HG03103 (cell line): ENCODE results near the gene TRMT61A.
"Not testable (repeated sequence)": the region's sequence is repeated elsewhere in the genome, so short reads cannot be mapped to it uniquely, and the experiment has no call there.

ENCODE experiments used
- ATAC-seq: cut with Tn5 transposase; IDR thresholded peaks from one replicate; pipeline ENCODE4 v1.9.1; 2021; ENCODE audit warnings: low read depth; ENCODE audit not compliant: unreplicated experiment

TRMT61A gene

DNA sequence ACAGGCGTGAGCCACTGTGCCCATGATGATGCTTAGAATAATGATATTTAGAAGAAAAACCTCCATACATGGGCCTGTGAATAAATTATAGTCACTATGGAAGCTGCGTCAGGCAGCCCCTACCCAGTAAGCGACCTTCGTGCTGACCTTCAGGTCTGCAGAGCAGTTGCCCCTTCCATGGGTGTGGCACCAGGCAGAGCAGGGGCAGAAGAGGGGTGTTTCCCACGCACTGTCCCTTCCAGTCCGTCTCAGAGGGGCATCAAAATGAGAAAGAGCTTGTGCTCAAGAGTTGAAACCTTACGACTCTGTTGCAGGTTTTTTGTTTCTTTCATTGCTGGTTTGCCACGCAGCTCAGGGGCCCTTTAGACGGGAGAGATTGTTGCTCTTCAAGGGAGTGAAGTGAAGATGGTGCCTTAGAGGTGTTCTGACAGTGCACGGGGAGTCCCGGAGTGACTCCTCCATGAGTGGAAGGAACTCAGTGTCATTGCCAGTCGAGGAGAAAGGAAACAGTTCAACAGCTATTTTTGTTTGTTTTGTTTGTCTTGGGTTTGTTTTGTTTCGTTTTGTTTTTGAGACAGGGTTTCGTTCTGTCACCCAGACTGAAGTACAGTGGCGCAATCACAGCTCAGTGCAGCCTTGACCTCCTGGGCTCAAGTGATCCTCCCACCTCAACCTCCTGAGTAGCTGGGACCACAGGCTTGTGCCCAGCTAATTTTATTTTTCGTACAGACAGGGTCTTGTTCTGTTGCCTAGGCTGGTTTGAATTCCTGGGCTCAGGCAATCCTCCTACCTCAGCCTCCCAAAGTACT, 20.3 kb upstream of the TRMT61A start:
- no peak for ATAC-seq

DNA sequence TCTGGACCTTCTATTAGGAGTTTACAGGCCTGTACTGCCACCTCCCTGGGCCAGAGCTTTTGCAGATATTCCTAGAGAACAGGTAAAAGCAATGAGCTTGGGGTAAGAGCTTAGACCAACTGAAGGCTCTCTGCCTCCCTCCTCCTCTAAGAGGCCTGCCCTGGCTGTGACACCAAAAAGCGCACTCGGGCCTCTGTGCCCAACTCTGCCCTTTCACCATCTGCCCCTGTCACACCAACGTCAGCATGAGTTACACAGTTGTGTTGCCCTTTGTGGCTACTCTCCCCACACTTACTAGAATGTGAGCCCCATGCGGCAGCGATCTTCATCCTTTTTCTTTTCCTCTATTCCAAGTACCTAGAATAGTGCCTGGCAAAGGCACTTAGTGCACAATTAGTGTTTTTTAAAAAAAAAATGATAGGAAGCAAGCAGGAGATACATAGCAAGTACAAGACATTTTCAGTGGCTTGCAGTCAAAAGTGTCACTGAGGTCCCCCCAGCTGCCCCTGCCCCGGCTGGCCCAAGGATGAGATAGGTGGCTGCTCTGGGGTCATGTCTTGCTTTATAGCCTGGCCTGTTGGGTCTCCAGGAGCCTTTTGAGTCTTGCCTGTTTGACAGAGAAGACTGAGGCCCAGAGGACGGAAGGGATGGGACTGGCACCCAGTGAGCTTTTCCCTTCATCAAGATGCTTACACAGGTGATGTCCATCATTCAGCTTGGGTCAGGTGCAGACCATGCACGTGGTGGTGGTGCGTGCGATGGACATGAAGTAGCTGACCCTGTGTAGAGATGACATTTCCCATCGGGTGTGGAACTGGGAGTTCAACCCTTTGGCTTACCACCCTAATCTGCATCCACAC, 18.9 kb upstream of the TRMT61A start:
- no peak for ATAC-seq

DNA sequence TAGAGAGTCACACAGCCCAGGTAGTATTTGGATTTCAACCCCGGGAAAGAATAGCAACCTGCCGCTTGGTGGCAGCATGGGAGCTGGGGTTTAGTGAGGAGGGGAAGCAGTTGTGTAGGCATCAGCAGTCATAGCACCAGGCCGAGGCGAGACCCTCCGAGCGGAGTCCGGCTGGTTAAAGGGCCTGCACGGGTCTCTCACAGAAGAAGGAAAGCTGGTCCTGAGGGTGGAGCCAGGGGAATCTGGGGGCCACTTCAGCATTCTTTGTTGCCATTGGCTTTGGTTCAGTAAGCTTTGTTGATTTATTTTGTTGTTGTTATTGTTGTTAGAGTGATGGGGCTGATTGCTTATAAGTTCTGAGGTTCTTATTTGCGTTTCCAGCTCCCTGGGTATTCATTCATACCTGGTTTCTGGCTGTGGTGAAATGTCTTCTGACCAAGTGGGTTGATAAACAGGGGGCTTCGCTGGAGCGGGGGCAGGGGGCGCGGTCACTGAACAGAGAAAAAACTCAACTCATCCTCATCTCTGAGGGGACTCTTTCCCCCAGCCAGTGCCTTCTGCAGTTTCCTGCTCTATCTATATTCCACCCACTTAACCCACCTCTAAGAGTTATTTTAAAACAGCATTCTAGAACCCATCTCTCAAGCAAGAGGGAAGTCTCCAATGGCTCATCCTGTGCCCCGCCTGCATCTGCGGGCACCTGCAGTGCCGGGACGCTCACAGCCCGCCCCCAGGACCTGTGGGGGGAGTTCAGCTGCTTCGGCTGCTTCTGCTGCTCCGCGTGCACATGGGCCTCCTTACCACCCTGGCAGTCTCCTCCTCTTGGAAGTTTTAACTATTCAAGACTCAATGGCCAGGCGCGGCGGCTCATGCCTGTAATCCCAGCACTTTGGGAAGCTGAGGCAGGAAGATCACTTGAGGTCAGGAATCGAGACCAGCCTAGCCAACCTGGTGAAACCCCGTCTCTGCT, 18.0 kb upstream of the TRMT61A start:
- ATAC-seq, result no peak

DNA sequence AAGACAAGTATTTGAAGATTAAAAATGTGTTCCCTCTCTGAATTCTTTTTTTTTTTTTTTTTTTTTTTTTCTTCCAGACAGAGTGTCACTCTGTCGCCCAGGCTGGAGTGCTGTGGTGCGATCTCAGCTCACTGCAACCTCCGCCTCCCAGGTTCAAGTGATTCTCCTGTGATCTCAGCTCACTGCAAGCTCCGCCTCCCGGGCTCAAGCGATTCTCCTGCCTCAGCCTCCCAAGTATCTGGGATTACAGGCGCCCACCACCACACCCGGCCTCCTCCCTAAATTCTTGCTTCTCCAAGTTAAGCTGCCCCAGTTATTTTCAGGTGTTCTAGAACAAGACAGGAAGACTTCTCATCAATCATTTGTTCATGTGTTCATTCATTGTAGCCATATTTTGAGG, 16.8 kb upstream of the TRMT61A start:
- ATAC-seq, result not testable (repeated sequence)

DNA sequence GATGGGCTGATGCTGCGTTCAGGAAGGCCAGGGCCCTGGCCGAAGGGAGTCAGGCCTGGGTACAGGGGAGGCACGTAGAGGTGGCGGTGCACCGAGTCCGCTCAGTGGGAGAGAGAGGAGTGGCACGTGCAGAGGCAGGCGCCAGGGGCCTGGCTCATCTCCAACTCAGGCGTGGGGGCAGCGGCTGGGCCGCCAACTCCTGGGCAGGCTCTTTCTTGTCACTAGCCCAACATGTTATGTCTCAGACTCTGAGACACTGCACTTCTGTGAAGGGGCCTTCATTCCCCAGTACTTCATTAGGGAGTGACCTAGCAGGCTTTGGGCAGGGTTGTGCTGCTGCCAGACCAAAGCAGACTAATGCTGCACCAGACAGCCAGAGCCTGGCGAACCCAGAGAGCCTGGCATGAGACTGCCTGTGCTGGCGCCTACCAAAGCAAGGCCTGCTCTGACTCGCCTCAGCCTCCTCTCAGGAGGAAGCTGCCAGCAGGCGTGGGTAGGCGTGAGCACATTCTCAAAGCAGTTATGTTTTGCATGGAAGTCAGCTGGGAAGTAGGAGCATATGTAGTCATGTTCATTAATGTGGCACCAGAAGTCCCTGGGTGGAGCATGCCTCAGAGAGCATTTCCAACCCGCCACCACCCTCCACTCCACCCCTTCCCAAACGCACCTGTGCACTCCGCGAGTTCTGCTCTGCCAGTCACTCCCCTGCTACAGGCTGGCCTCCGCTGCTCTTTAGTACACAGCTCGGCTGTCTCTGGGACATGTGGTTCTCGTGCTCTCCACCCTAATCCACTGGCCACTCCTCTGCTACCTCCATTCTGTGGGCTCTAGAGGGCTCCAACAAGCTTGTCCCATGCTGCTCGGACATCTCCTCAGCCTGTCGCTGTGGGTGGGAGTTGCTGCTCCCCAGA, 16.0 kb upstream of the TRMT61A start:
- no peak for ATAC-seq

DNA sequence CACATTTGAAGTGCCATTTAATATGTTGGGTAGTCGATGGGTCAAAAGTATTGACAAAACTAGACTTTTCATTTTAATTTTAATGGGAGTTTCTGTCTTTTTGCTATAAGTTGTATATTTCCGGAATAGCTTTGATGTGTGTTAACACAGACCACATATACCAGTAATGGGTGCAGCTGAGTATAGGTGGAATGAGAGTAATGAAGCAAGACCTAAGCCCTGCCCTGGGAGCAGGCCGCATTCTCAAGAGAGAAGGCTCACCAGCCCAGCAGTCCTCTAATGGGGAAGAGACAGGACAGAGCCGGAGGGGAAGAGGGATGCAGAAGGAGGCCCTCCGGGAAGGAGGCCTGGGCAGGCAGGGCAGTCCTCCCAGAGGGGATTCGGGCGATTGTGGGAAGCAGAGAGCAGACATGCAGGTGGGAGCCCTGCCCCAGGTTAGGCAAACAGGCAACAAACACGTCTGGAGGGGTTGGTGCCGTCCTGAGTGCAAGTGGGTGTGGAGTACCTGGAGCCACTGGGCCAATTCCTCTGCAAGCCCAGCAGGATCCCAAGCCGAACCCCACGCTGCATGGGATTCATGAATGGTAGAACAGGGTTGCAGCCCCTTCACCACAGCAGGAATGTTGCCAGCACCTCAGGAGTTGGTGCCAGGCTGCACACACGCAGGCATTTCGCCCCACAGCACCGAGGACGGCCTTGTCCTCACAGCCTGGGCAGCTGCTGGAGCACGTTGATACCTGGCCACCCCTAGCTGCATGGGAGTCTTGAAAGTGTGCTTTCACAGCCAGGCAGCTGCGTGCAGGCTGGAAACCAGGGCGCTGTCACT, 14.2 kb upstream of the TRMT61A start:
- ATAC-seq, result no peak

DNA sequence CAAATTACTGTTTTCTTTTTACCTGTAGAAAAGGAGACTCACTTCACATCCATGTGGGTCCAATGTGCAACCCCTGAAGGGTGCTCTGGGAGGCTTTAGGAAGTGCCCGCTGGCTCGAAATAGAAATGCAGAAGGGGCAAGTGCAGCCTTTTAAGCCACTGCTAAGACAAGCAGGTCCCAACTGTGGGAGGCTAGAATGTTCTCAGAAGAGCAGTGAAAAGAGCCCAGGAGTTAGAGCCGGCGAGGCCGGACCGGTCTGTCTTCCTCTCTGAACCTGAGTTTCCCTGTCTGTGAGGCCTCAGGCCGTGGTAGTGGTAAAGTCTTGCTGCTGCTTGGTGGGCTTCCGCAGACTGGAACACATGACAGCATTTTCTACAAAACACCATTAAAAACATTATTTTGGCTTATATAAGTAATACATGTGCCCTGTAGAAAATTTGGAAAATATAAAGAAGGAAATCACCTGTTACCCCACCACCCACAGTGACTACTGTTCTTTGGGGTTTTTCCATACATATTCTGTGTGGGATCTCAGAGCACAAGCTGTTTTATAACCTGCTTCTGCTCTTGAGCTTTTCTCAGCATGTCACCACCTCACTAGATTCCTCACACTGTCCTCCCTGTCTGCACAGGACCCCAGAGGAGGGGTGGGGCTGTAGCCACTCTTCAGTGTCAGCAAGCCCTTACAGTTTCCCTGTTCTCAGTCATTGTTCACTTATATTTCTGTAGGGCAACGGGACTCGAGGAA, 12.4 kb upstream of the TRMT61A start:
- ATAC-seq, result no peak

DNA sequence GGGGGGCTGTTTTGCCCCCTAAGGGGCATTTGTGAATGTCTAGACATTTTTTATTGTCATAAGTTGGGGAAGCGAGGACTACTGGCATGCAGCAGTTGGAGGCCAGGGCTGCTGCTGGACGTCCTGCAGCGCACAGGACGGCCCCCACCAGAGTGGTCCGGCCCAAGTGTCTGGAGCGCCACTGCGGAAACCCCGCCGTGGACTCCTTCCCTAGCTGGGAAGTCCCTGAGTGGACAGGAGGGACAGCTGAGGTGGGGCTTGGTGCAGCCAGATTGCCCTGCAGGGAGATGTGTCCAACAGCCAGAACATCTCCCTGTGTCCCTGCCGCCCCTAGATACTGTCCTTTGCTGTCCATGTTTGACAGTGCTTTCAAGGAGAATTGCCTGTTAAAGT, 11.8 kb upstream of the TRMT61A start:
- ATAC-seq, result no peak

DNA sequence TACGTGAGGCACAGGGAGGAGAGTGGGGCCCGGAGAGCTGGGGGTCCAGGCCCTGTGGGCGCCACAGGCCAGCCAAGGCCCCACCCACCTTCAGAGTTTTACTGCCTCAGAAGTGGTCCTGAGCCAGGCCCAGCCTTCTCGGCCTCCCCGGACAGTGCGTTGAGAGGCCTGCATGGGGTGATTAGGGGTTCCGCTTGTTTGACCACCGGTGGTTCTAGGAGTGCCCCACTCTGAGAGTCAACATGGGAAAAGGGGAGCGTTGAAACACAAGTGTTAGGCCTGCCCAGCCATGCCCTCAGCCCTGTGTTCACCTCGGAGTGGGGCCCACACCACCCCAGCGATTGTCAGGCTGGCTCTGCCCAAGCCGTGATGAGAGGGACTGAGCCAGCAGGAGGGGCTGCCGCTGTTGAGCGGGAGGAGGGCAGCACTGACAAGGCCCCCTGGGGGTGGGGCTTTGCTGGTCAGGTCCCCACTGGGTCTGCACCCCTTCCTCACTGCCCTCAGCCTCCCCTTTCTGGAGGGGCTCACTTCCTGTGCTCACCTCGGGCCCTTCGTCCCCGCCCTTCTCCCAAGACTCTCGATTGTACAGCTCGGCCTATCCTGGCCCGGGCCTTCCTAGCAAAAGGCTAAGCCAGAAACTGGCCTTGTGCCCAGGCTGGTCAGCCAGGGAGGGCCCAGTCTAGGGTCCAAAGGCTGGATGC, 11.1 kb upstream of the TRMT61A start:
- ATAC-seq, result no peak

DNA sequence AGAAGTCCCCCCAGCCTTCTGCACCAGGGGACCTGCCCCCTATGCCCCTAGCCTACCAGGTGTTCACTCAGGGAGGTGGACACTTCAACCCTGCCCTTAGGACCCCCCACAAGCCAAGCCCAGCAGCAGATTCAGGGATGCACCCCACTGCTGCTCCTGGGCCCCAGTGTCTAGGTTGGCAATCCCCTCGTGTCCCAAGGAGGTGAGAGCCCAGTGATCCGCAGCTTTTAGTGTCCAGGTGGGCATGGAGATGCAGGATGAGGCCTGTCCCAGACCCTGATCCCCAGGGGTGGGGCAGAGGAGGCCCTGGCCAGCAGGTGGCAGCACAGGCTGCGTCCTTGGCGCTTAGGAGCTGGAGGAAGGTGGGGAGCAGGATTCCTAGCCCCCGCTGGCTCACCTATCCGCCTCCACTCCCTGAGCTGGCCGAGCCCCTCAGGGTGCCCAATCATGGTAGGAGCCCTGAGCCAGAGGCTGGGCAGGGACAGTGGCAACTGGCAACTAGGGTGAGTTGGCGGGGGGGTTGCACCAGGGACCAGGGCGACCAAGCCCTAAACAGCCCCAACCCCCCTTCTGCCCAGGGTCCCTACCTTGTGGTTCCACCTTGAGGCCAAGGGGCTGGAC, 10.5 kb upstream of the TRMT61A start:
- no peak for ATAC-seq

DNA sequence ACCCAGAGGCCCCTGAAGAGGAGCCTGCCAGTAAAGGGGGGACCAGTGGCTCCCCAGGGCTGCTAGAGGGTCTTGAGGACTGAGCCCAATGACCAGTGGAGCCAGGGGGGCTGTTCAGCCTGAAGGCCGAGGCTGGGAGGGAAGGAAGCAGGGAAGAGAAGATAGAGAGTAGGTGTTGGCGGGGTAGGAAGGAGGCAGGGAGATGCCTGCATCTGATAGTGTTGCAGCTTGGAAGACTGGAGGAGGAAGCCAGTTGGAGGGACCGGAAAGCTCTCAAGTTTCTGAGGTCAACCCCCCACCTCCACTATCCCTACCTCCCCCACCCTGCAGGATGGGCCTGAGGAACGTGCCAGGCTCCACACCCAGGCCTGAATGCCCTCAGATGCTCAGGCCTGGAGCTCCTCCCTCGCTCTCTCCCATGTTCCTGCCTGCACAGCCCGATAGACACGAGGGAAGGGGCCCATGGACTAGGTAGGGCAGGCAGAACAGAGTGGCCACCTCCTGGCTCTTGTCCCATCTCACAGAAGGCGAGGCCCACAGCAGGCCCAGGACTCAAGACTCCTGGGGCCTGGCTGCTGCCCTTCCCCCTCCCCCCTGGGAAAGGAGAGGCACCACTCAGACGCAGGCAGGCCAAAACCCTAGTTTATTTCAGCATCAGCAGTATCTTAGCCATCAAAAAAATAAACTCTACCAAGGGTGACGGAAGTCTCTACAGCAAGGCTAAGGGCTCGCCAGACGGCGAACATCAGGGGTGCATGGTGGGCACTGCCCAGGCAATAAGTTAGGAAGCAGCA, 9.8 kb upstream of the TRMT61A start:
- ATAC-seq, result no peak

DNA sequence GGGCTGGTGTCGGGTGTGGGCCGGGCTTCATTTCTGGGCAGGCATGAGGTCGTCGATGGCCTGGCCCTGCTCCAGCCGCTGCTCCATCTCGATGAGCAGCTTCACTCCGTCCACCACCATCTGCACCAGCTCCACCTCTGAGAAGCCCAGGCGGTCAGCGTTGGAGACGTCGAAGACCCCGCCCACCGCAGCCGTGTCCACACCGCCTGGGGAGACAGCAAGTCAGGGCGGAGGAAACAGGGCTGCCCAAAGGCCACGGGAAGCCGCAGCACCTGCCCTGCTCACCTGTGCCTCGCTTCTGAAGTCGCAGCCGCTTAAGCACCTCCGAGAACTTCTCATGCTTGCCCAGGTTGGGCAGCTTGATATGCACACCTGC, 9.2 kb upstream of the TRMT61A start:
- no peak for ATAC-seq

DNA sequence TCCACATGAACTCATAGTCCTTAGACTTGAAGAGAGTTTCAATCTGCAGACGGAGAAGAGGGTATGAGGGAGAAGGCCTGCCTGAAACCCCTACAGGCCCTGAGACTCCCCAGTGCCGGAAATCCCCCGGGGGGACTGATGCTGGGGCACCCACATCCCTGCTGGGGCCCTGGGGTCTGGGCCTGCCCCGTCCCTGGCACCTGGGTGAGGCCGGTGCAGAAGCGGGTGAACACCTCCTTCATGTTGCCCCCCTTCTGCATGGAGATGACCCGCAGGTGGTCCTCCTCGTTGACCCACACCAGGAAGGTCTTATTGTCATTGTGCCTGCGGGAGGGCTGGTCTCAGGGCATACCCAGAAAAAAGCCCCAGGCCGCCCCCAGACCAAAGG, 8.7 kb upstream of the TRMT61A start:
- ATAC-seq, result no peak

DNA sequence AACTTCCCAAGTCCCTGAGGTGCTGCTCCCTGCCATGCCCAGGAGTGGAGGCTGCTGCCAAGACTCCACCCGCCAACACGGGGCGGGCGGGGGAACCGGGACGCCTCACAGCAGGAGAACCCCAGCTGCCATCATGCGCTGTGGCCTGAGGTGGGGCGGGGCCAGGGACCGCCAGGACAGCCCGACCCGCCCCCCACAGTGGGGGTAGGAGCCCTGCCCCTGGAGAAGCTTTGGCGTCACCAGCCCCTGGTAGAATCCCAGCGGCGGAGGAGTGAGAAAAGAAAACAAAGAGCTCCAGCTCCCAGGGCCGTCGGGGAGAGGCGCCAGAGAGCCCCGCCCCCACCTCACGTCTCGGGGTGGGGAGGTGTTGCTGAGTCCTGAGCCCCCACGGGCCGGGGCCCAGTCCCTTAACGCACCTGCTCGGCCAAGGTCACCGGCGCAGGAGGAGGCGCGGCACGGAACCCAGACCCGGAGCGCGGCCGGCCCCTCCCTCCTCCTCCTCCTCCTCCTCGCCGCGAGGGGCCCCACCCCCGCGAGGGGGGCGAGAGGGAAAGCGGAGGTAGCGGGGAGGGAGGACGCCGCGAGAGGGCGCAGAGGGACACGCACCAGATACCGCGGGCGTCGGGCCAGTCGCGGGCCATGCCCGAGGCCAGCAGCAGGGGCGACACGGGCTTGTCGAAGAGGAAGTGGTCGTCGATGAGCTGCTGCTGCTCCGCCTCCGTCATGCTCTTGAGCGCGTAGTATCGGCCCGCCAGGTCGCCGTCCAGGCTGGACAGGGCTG, 8.1 kb upstream of the TRMT61A start:
- peak; percentile 35 for ATAC-seq

DNA sequence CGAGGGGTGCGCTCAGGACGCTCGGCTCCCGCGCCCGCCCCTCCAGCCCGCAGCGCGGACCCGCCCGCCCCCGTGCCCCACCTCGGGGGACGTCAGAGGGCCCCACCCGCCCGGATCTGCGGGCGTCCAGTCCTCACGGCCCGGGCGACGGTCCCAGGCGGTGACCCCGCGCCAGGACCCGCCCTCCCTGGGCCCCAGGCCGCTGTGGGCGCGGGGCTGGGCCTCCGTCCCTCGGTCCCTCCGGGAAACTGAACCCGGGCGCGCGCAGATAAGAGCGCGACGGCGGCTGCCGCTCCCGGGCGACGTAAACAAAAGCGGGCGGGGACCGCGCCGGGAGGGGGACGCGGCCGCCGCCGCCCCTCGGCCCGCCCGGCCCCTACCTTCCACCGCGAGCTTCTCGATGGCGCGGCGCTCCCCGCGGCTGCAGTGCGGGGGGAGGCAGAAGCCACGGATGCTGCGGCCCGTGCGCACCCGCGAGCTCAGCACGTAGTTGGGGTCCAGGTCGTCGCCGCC, 7.5 kb upstream of the TRMT61A start:
- ATAC-seq, result no peak
